ENCODE data around the gene CYRIA. TPM values are rescaled to one million over a fixed set of nuclear protein-coding genes. Genes with fewer than 3 reads are reported as not detected.

Gene CYRIA
- total RNA-seq, 1 donor from 2014 or later: 2.1 TPM

- peak overlapping the region; percentile 68 for H3K4me3 Mint-ChIP-seq (ENCODE audit: unreplicated experiment)
- peaks cover 19% of the 10 kb centered on the region for H3K27me3 Mint-ChIP-seq (ENCODE audit: low read depth)
- no peak for DNase-seq (ENCODE audit: low spot score)
- H3K36me3 Mint-ChIP-seq (ENCODE audit: low read depth): no peaks in the 10 kb centered on the region
- H3K27ac Mint-ChIP-seq (ENCODE audit: unreplicated experiment): no peak overlapping the region
- TF ChIP-seq CTCF (IDR thresholded peaks at IDR 0.05): no peak
- H3K4me1 Mint-ChIP-seq (ENCODE audit: low read depth): peaks cover 16% of the 10 kb centered on the region
- H3K9me3 Mint-ChIP-seq (ENCODE audit: low read depth): no peaks in the 10 kb centered on the region
These were observed 1.4 kb downstream of the CYRIA start for GRCh38 chr2:16664052-16664731.

GRCh38 chr2:16663121-16663905, 2.3 kb downstream of the CYRIA start:
- H3K27me3 Mint-ChIP-seq (ENCODE audit: low read depth): peaks cover 24% of the 10 kb centered on the region

GRCh38 chr2:16661936-16662839, 3.4 kb downstream of the CYRIA start:
- Mint-ChIP-seq H3K9me3 (ENCODE audit: low read depth) (no peaks in the 10 kb centered on the region), H3K4me1 (ENCODE audit: low read depth) (peaks cover 16% of the 10 kb centered on the region), H3K27me3 (ENCODE audit: low read depth) (peaks cover 23% of the 10 kb centered on the region)

More at GRCh38 chr2:16663121-16663905, 2.3 kb downstream of the CYRIA start:
- no peaks in the 10 kb centered on the region for H3K9me3 Mint-ChIP-seq (ENCODE audit: low read depth)
- no peak for TF ChIP-seq CTCF (IDR thresholded peaks at IDR 0.05)
- peaks cover 16% of the 10 kb centered on the region for H3K4me1 Mint-ChIP-seq (ENCODE audit: low read depth)
- no peaks in the 10 kb centered on the region for H3K36me3 Mint-ChIP-seq (ENCODE audit: low read depth)
- no peak for DNase-seq (ENCODE audit: low spot score)
- no peak overlapping the region for H3K27ac Mint-ChIP-seq (ENCODE audit: unreplicated experiment)
- no peak overlapping the region for H3K4me3 Mint-ChIP-seq (ENCODE audit: unreplicated experiment)

GRCh38 chr2:16661526-16661925, 4.1 kb downstream of the CYRIA start:
- Mint-ChIP-seq H3K27me3 (ENCODE audit: low read depth) (peaks cover 23% of the 10 kb centered on the region), H3K36me3 (ENCODE audit: low read depth) (no peaks in the 10 kb centered on the region), H3K4me3 (ENCODE audit: unreplicated experiment) (no peak overlapping the region), H3K4me1 (ENCODE audit: low read depth) (peaks cover 16% of the 10 kb centered on the region), H3K27ac (ENCODE audit: unreplicated experiment) (no peak overlapping the region), H3K9me3 (ENCODE audit: low read depth) (no peaks in the 10 kb centered on the region)
- no peak for DNase-seq (ENCODE audit: low spot score)
- no peak for TF ChIP-seq CTCF (IDR thresholded peaks at IDR 0.05)

More at GRCh38 chr2:16661936-16662839, 3.4 kb downstream of the CYRIA start:
- TF ChIP-seq CTCF (IDR thresholded peaks at IDR 0.05): no peak
- Mint-ChIP-seq H3K36me3 (ENCODE audit: low read depth) (no peaks in the 10 kb centered on the region), H3K4me3 (ENCODE audit: unreplicated experiment) (no peak overlapping the region), H3K27ac (ENCODE audit: unreplicated experiment) (no peak overlapping the region)
- no peak for DNase-seq (ENCODE audit: low spot score)

GRCh38 chr2:16660556-16660955, 5.1 kb downstream of the CYRIA start:
- Mint-ChIP-seq H3K27me3 (ENCODE audit: low read depth) (peaks cover 18% of the 10 kb centered on the region), H3K4me1 (ENCODE audit: low read depth) (peaks cover 10% of the 10 kb centered on the region), H3K36me3 (ENCODE audit: low read depth) (no peaks in the 10 kb centered on the region), H3K9me3 (ENCODE audit: low read depth) (no peaks in the 10 kb centered on the region), H3K4me3 (ENCODE audit: unreplicated experiment) (no peak overlapping the region), H3K27ac (ENCODE audit: unreplicated experiment) (no peak overlapping the region)
- no peak for DNase-seq (ENCODE audit: low spot score)
- TF ChIP-seq CTCF (IDR thresholded peaks at IDR 0.05): no peak

Measured in chondrocyte (in vitro differentiated cells).